ENCODE results near the gene FAM83C.

- TF ChIP-seq EP300 (IDR thresholded peaks at IDR 0.05): no peak
- no peak for TF ChIP-seq CTCF (IDR thresholded peaks at IDR 0.05)
- no peak for TF ChIP-seq POLR2A (IDR thresholded peaks at IDR 0.05)
- no peak for TF ChIP-seq POLR2AphosphoS5 (IDR thresholded peaks at IDR 0.05)
Observed at GRCh38 chr20:35325401-35325800, 33.2 kb upstream of the FAM83C start.

Measured in suprapubic skin (tissue), 4 donors.